Measurements from ENCODE around the gene CASK.

- TF ChIP-seq EZH2 (IDR thresholded peaks at IDR 0.05) (no peak), FOXP2 (optimal IDR thresholded peaks at IDR 0.05; ENCODE audit: control extremely low read depth, extremely low read length, insufficient read depth) (no peak), POLR2AphosphoS5 (IDR thresholded peaks at IDR 0.05; ENCODE audit: borderline replicate concordance, low read depth, low read length) (no peak)
Observed at GRCh38 chrX:41863343-41864203, 59.8 kb downstream of the CASK start.
